ENCODE measurements around the gene NAV1.

DNA sequence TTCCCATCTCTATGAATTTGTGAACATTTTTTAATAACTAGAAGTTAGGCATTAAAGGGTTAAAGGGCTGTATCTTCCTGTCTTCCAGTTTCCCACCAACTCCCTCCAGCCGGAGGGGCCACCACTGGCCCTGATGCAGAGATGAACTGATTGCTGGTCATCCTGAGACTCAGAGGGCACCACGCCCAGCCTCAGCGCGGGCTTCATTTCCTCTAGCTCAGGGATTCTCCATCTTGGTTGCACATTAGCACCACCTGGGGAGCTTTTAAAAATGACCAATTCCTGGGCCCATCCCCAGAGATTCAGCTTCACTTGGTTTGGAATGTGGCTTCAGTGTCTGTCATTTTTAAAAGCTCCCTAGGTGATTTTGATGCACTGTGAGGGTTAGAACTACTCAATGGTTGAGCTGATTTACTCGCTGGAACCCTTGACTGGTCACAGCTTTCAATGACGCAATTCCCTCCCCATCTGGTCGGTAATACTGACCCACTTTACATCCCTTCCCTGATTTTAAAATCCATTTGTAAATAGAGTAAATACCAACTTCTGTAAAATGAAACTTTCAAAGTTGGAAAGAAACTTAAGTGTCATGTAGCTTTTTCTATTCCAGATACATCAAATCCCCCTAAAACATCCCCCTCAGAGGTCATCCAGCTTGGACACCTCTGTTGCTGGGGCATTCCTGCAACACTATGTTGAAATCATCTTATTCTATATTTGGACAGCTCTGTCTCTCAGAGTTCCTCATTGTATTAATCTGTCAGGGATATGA, 5.1 kb downstream of the NAV1 start:
- TF ChIP-seq, protein P1, sequence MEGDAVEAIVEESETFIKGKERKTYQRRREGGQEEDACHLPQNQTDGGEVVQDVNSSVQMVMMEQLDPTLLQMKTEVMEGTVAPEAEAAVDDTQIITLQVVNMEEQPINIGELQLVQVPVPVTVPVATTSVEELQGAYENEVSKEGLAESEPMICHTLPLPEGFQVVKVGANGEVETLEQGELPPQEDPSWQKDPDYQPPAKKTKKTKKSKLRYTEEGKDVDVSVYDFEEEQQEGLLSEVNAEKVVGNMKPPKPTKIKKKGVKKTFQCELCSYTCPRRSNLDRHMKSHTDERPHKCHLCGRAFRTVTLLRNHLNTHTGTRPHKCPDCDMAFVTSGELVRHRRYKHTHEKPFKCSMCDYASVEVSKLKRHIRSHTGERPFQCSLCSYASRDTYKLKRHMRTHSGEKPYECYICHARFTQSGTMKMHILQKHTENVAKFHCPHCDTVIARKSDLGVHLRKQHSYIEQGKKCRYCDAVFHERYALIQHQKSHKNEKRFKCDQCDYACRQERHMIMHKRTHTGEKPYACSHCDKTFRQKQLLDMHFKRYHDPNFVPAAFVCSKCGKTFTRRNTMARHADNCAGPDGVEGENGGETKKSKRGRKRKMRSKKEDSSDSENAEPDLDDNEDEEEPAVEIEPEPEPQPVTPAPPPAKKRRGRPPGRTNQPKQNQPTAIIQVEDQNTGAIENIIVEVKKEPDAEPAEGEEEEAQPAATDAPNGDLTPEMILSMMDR (conservative IDR thresholded peaks at IDR 0.05): no peak
- no peak for TF ChIP-seq EZH2 (IDR thresholded peaks at IDR 0.05; ENCODE audit: low read depth)
